Measurements from ENCODE around the gene ASB16. TPM values are rescaled to one million over a fixed set of nuclear protein-coding genes. Genes with fewer than 3 reads are reported as not detected.

ASB16 gene
- total and polyA plus RNA-seq, 2 donors (not counting 1 experiment from before 2014, with no cell fraction given), result not detected

- Histone ChIP-seq H3K27me3 (replicated peaks in 1 of 4; ENCODE audit: control extremely low read depth in 1 of 4, control insufficient read depth in 3 of 4, insufficient read depth in 4 of 4, low read length in 3 of 4) (no peaks in the 10 kb centered on the region), H3K9ac (ENCODE audit: low read length) (no peak overlapping the region), H4K20me1 (ENCODE audit: control insufficient read depth, insufficient read depth, low read length, poor library complexity, severe bottlenecking) (peaks cover 33% of the 10 kb centered on the region), H3K27ac (ENCODE audit: low read length in 2 of 2) (no peak overlapping the region), H2AFZ (ENCODE audit: insufficient read depth, low read depth, low read length, poor library complexity, severe bottlenecking) (no peak overlapping the region), H3K79me2 (ENCODE audit: control insufficient read depth, insufficient read depth, low read length) (peaks cover 21% of the 10 kb centered on the region), H3K4me1 (ENCODE audit: control insufficient read depth in 2 of 2, insufficient read depth in 2 of 2, low read length in 2 of 2) (peaks cover 24 to 34% of the 10 kb centered on the region in 2 donors), H3K9me3 (ENCODE audit: control extremely low read depth in 1 of 3, control insufficient read depth in 2 of 3, insufficient read depth in 1 of 3, low read length in 2 of 3) (no peaks in the 10 kb centered on the region), H3K4me3 (ENCODE audit: control extremely low read depth in 1 of 5, extremely low read depth in 1 of 5, insufficient read depth in 1 of 5, low read depth in 2 of 5, low read length in 4 of 5) (no peak overlapping the region), H3K4me2 (replicated peaks; ENCODE audit: low read depth, low read length, poor library complexity, severe bottlenecking) (no peak overlapping the region), H3K36me3 (replicated peaks in 1 of 2; ENCODE audit: control extremely low read depth in 1 of 2, control insufficient read depth in 1 of 2, extremely low read depth in 1 of 2, insufficient read depth in 2 of 2, low read length in 1 of 2) (peaks cover 0 to 45% of the 10 kb centered on the region in 2 experiments)
- intact Hi-C loops (cut with micrococcal nuclease), result no loop called here
- ChIA-PET POLR2A (no interaction called here), CTCF (interaction anchor here (0.7 to 3.5 kb wide), 9 partner anchors 10 to 154 kb away, joined by 3 to 15 read pairs (median 3); partner anchors contain the start of genes GRN and SLC25A39)
- 79% methylated on average over 6 of the region's 13 CpGs for WGBS (ENCODE audit: insufficient coverage)
- ATAC-seq (ENCODE audit: low read depth), result no peak
- Mint-ChIP-seq H3K4me1 (peaks cover 34% of the 10 kb centered on the region), H3K4me3 (no peak overlapping the region), H3K27me3 (no peaks in the 10 kb centered on the region), H3K27ac (peak overlapping the region; percentile 27), H3K9me3 (ENCODE audit: insufficient read depth) (no peaks in the 10 kb centered on the region)
- TF ChIP-seq EZH2 (IDR thresholded peaks at IDR 0.05; ENCODE audit: borderline replicate concordance, insufficient read depth, low read depth, low read length, poor library complexity, severe bottlenecking), result no peak
- no peak for TF ChIP-seq CTCF (IDR thresholded peaks at IDR 0.05)
- no peak for DNase-seq
Observed at GRCh38 chr17:44205962-44206824, 35.7 kb downstream of the ASB16 start.

DNA sequence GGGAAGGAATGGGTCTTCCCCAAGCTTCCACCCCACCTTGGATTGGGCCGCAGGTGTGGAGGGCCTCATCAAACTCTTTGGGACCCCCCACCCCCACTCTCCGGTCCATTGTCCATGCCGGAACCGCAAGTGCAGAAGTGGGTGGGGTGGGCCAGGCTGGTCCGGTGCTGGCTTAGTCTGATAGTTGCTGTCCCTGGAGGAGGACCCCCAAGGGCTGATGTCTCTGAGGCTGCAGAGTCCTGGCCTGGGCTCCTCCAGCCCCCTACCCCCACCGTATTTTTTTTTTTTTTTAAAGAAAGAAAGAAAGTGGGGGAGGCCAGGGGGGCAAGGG lies 36.3 kb downstream of the ASB16 start:
- peaks cover 27% of the 10 kb centered on the region for H3K79me2 ChIP-seq (ENCODE audit: control insufficient read depth, insufficient read depth, low read length)
- H3K4me1 ChIP-seq (ENCODE audit: control insufficient read depth in 2 of 2, insufficient read depth in 2 of 2, low read length in 2 of 2), result peaks cover 23 to 36% of the 10 kb centered on the region in 2 donors
- no peak overlapping the region for H3K9ac ChIP-seq (ENCODE audit: low read length)
- Mint-ChIP-seq H3K27me3 (no peaks in the 10 kb centered on the region), H3K4me3 (no peak overlapping the region), H3K4me1 (peaks cover 35% of the 10 kb centered on the region), H3K27ac (no peak overlapping the region), H3K9me3 (ENCODE audit: insufficient read depth) (no peaks in the 10 kb centered on the region)
- intact Hi-C loops (cut with micrococcal nuclease), result no loop called here
- ChIA-PET CTCF (interaction anchor here (0.9 to 3.5 kb wide), 6 partner anchors 9 to 144 kb away, joined by 3 to 15 read pairs (median 4); partner anchors contain the start of genes GRN and SLC25A39), POLR2A (no interaction called here)
- no peak overlapping the region for H3K4me2 ChIP-seq (replicated peaks; ENCODE audit: low read depth, low read length, poor library complexity, severe bottlenecking)
- DNase-seq (no peak), ATAC-seq (ENCODE audit: low read depth) (no peak)
- 100% methylated on average over 3 of the region's 6 CpGs for WGBS (ENCODE audit: insufficient coverage)
- peaks cover 39% of the 10 kb centered on the region for H4K20me1 ChIP-seq (ENCODE audit: control insufficient read depth, insufficient read depth, low read length, poor library complexity, severe bottlenecking)
- no peak overlapping the region for H3K27ac ChIP-seq (ENCODE audit: low read length in 2 of 2)
- peaks cover 0 to 51% of the 10 kb centered on the region in 2 experiments for H3K36me3 ChIP-seq (replicated peaks in 1 of 2; ENCODE audit: control extremely low read depth in 1 of 2, control insufficient read depth in 1 of 2, extremely low read depth in 1 of 2, insufficient read depth in 2 of 2, low read length in 1 of 2)
- no peak overlapping the region for H3K4me3 ChIP-seq (ENCODE audit: control extremely low read depth in 1 of 5, extremely low read depth in 1 of 5, insufficient read depth in 1 of 5, low read depth in 2 of 5, low read length in 4 of 5)
- no peaks in the 10 kb centered on the region for H3K27me3 ChIP-seq (replicated peaks in 1 of 4; ENCODE audit: control extremely low read depth in 1 of 4, control insufficient read depth in 3 of 4, insufficient read depth in 4 of 4, low read length in 3 of 4)
- no peak for TF ChIP-seq CTCF (IDR thresholded peaks at IDR 0.05)
- TF ChIP-seq EZH2 (IDR thresholded peaks at IDR 0.05; ENCODE audit: borderline replicate concordance, insufficient read depth, low read depth, low read length, poor library complexity, severe bottlenecking), result no peak
- H3K9me3 ChIP-seq (ENCODE audit: control extremely low read depth in 1 of 3, control insufficient read depth in 2 of 3, insufficient read depth in 1 of 3, low read length in 2 of 3), result no peaks in the 10 kb centered on the region
- H2AFZ ChIP-seq (ENCODE audit: insufficient read depth, low read depth, low read length, poor library complexity, severe bottlenecking), result no peak overlapping the region

Data from B cell (primary cell).